GM18507 (cell line): ENCODE results near the gene TXNDC5.

Source experiments
- DNase-seq: peaks from one replicate; pipeline ENCODE4 v3.0.0; 2011; ENCODE audit warnings: low read depth; ENCODE audit not compliant: insufficient read length; ENCODE audit errors: extremely low spot score
- FAIRE-seq: peaks from 2 replicates; lab custom pipeline; 2011; peaks lifted over from hg19 to GRCh38; lab: Jason Lieb, UNC

The TXNDC5 gene

GRCh38 chr6:7916959-7917358 lies 6.4 kb upstream of the TXNDC5 start:
- DNase-seq = no peak
- peak; percentile 45 for FAIRE-seq

- peak; percentile 41 for FAIRE-seq
These were observed 4.6 kb upstream of the TXNDC5 start for GRCh38 chr6:7914991-7915789.

GRCh38 chr6:7914311-7914710 lies 3.7 kb upstream of the TXNDC5 start:
- FAIRE-seq = no peak

More at GRCh38 chr6:7914991-7915789, 4.6 kb upstream of the TXNDC5 start:
- DNase-seq = no peak

GRCh38 chr6:7912736-7913517 lies 2.3 kb upstream of the TXNDC5 start:
- no peak for FAIRE-seq
- no peak for DNase-seq

More at GRCh38 chr6:7914311-7914710, 3.7 kb upstream of the TXNDC5 start:
- DNase-seq = no peak

GRCh38 chr6:7912024-7912423 lies 1.4 kb upstream of the TXNDC5 start:
- no peak for FAIRE-seq

GRCh38 chr6:7911345-7911725 lies 747 bp upstream of the TXNDC5 start:
- FAIRE-seq = no peak
- no peak for DNase-seq

More at GRCh38 chr6:7912024-7912423, 1.4 kb upstream of the TXNDC5 start:
- no peak for DNase-seq

- DNase-seq (no peak), FAIRE-seq (no peak)
These were observed 312 bp downstream of the TXNDC5 start for GRCh38 chr6:7910298-7910653.

- FAIRE-seq = no peak
- no peak for DNase-seq
These were observed 988 bp downstream of the TXNDC5 start for GRCh38 chr6:7909323-7910276.

GRCh38 chr6:7907159-7907558 lies 3.4 kb downstream of the TXNDC5 start:
- DNase-seq = no peak
- no peak for FAIRE-seq

- FAIRE-seq (no peak), DNase-seq (no peak)
These were observed 3.8 kb downstream of the TXNDC5 start for GRCh38 chr6:7906741-7907140.

GRCh38 chr6:7905416-7905815 lies 5.2 kb downstream of the TXNDC5 start:
- DNase-seq = no peak
- FAIRE-seq = no peak

- DNase-seq = no peak
- no peak for FAIRE-seq
These were observed 5.8 kb downstream of the TXNDC5 start for GRCh38 chr6:7904654-7905319.

GRCh38 chr6:7903673-7904072 lies 6.9 kb downstream of the TXNDC5 start:
- DNase-seq (no peak), FAIRE-seq (no peak)

- FAIRE-seq (no peak), DNase-seq (no peak)
These were observed 7.7 kb downstream of the TXNDC5 start for GRCh38 chr6:7902867-7903266.

- DNase-seq = no peak
- no peak for FAIRE-seq
These were observed 8.4 kb downstream of the TXNDC5 start for GRCh38 chr6:7902221-7902620.

- FAIRE-seq = no peak
- no peak for DNase-seq
These were observed 8.8 kb downstream of the TXNDC5 start for GRCh38 chr6:7901780-7902179.

- no peak for DNase-seq
- FAIRE-seq = no peak
These were observed 9.5 kb downstream of the TXNDC5 start for GRCh38 chr6:7901056-7901455.

GRCh38 chr6:7900621-7901020 lies 10.0 kb downstream of the TXNDC5 start:
- FAIRE-seq (no peak), DNase-seq (no peak)

- no peak for DNase-seq
- FAIRE-seq = no peak
These were observed 10.7 kb downstream of the TXNDC5 start for GRCh38 chr6:7899889-7900213.
